Activated naive CD8-positive, alpha-beta T cell treated with anti-CD3 and anti-CD28 coated beads for 36 hours (primary cell): Measurements from ENCODE around the gene THAP10. TPM values are rescaled to one million over a fixed set of nuclear protein-coding genes. Genes with fewer than 3 reads are reported as not detected.
"Not testable (repeated sequence)": the region's sequence is repeated elsewhere in the genome, so short reads cannot be mapped to it uniquely, and the experiment has no call there.

Source experiments
- DNase-seq: peaks from one replicate; pipeline ENCODE4 v3.0.0; 2021
- H3K27ac Mint-ChIP-seq: one replicate; pipeline ENCODE4 v1.8.0; 2022; ENCODE audit warnings: mild to moderate bottlenecking, moderate library complexity, mixed read lengths
- H3K27me3 Mint-ChIP-seq: one replicate; pipeline ENCODE4 v1.8.0; 2022; ENCODE audit warnings: mild to moderate bottlenecking, mixed read lengths
- H3K36me3 Mint-ChIP-seq: one replicate; pipeline ENCODE4 v1.8.0; 2021; ENCODE audit warnings: mild to moderate bottlenecking, mixed read lengths
- H3K4me1 Mint-ChIP-seq: one replicate; pipeline ENCODE4 v1.8.0; 2021; ENCODE audit warnings: mixed read lengths
- H3K4me3 Mint-ChIP-seq: one replicate; pipeline ENCODE4 v1.8.0; 2022; ENCODE audit warnings: mild to moderate bottlenecking, moderate library complexity, mixed read lengths
- H3K9me3 Mint-ChIP-seq: one replicate; pipeline ENCODE4 v1.8.0; 2022; ENCODE audit warnings: mixed read lengths
- total RNA-seq, 2 experiments: library from RNA; stranded (reverse); gene quantifications; one replicate each; pipeline ENCODE4 v1.2.3, GENCODE V29; 2021

Gene THAP10
- total RNA-seq, 2 experiments from 2014 or later = 0.22 to 0.43 TPM

DNA sequence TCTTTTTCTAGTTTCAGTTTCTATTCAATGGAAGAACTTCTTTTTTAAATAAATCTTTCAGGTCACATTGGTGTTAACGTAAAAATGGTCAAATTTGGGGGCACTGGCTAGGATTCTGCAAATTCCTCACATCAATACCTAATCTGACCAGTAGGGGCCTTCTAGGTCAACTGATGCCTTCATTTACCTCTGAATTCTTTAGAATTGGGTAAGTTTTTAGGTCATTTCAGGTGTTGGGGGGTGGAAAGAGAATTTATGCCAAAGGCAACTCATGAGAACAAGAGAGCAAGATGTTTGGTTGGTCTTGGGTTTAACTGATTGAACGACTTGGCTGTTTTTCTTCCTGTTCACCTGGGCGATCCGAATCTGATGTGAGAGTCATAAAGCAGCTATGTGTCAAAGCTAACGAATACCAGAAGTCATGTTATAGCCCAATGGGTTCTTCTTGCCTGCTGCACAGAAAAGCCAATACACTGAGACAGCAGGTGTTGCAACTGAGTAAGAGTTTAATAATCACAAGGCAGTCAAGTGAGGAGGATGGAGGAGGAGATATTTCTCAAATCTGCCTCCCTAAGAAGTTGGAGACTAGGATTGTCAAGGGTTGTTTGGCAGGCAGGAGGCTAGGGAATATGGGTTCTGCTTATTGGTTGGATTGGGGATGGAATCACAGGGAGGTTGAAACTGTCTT, 15.7 kb upstream of the THAP10 start:
- H3K36me3 Mint-ChIP-seq = peaks cover 6% of the 10 kb centered on the region
- H3K4me3 Mint-ChIP-seq = no peak overlapping the region
- peaks cover 15% of the 10 kb centered on the region for H3K9me3 Mint-ChIP-seq
- H3K27ac Mint-ChIP-seq = no peak overlapping the region
- no peak for DNase-seq
- peaks cover 9% of the 10 kb centered on the region for H3K27me3 Mint-ChIP-seq
- no peaks in the 10 kb centered on the region for H3K4me1 Mint-ChIP-seq

GRCh38 chr15:70906842-70907241, 14.6 kb upstream of the THAP10 start:
- Mint-ChIP-seq H3K36me3 (peaks cover 6% of the 10 kb centered on the region), H3K4me1 (no peaks in the 10 kb centered on the region), H3K27me3 (peaks cover 9% of the 10 kb centered on the region), H3K27ac (no peak overlapping the region), H3K9me3 (peaks cover 15% of the 10 kb centered on the region), H3K4me3 (no peak overlapping the region)
- no peak for DNase-seq

DNA sequence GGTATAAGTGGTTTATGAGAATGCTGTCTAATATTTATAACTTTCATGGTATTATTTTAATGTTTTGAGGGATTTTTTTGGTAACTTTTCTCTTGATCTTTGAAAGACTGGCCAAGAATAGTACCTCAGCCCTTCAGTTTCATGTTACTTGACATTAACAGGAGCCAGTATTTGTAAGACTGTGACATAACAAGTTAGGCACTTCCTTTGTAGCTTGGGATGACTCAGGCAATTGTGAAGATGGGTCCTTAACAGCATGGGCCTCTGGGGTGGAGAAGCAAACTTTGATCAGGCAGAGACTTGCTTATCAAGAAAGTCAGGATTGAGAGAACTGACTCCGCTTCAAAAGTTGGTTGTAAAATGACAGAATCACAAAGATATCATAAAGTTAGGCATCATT, 9.9 kb upstream of the THAP10 start:
- no peak overlapping the region for H3K27ac Mint-ChIP-seq
- no peaks in the 10 kb centered on the region for H3K4me1 Mint-ChIP-seq
- peaks cover 35% of the 10 kb centered on the region for H3K27me3 Mint-ChIP-seq
- H3K4me3 Mint-ChIP-seq = no peak overlapping the region
- H3K36me3 Mint-ChIP-seq = no peaks in the 10 kb centered on the region
- H3K9me3 Mint-ChIP-seq = peaks cover 5% of the 10 kb centered on the region
- no peak for DNase-seq

DNA sequence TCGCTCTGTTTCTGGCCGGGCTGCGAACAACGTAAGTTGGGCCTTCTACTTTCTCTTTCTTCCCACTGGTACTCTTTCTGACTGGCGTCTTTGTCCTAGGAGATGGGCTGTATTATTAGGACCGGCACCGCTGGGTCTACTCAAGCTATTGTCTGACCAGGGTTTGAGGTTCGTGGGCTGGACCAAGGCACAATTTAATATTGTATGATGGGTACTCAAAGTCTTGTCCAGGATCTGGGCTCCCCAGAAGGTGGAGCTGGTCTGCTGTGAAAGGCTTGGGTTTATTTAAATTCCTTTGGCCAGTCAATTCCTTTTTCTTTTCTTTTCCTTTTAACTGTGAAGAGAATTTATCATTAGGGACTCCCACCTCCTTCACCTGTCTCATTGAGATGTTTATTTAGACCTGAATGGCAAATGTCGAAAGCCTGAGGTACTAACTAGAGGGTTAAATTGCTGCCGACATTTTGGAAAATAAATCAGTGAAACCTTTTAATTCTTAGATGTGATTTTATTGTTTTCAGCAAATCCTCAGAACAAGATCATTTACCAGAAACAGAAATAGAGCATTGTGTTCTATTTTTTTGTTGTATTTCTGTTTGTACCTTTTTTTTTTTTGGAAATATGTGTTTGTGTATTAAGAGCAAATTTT, 803 bp upstream of the THAP10 start:
- Mint-ChIP-seq H3K27me3 (peaks cover 82% of the 10 kb centered on the region), H3K27ac (no peak overlapping the region)
- peak; percentile 1 for DNase-seq

GRCh38 chr15:70882361-70882760, 9.9 kb downstream of the THAP10 start:
- no peak overlapping the region for H3K27ac Mint-ChIP-seq
- no peak overlapping the region for H3K4me3 Mint-ChIP-seq
- H3K4me1 Mint-ChIP-seq = no peaks in the 10 kb centered on the region
- H3K27me3 Mint-ChIP-seq = peaks cover 43% of the 10 kb centered on the region
- DNase-seq = no peak
- no peaks in the 10 kb centered on the region for H3K9me3 Mint-ChIP-seq
- no peaks in the 10 kb centered on the region for H3K36me3 Mint-ChIP-seq

More for the DNA sequence above, 803 bp upstream of the THAP10 start:
- H3K4me3 Mint-ChIP-seq = peak overlapping the region; percentile 87
- peaks cover 12% of the 10 kb centered on the region for H3K4me1 Mint-ChIP-seq
- H3K36me3 Mint-ChIP-seq = peaks cover 5% of the 10 kb centered on the region
- peaks cover 3% of the 10 kb centered on the region for H3K9me3 Mint-ChIP-seq

DNA sequence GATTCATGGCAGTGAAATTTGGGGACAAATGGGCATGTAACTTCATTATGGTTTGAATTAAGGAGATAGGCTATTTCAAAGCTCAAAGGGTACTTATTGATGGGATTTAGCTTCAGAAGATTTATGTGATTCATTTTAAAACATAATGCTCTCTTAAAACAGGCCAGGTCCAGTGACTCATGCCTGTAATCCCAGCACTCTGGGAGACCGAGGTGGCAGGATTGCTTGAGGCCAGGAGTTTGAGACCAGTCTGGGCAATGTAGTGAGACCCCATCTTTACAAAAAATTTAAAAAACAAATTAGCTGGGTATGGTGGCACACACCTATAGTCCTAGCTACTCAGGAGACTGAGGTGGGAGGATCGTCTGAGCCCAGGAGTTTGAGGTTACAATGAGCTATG, 11.5 kb downstream of the THAP10 start:
- no peaks in the 10 kb centered on the region for H3K9me3 Mint-ChIP-seq
- H3K27ac Mint-ChIP-seq = no peak overlapping the region
- no peak for DNase-seq
- H3K4me1 Mint-ChIP-seq = no peaks in the 10 kb centered on the region
- no peak overlapping the region for H3K4me3 Mint-ChIP-seq
- no peaks in the 10 kb centered on the region for H3K36me3 Mint-ChIP-seq
- H3K27me3 Mint-ChIP-seq = peaks cover 39% of the 10 kb centered on the region

DNA sequence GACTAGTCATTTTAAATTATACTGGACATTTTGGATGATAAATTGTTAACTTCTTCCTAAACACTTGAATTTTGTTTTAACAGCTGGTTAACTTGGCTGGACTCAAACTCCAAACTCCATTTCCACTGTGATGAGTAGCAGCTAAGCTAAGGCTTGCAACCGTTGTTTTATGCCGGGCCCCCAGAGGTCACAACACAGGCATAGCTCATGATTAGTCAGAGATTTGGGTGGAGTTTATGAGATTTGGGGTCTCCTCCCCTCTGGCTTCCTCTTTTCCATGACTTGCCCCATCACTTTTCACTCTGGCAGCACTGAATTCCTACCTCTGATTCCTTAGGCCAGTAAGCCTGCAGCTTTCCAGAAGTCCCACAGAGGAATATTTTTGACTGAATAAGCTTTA, 12.8 kb downstream of the THAP10 start:
- H3K4me3 Mint-ChIP-seq = no peak overlapping the region
- H3K4me1 Mint-ChIP-seq = no peaks in the 10 kb centered on the region
- no peaks in the 10 kb centered on the region for H3K9me3 Mint-ChIP-seq
- H3K27ac Mint-ChIP-seq = no peak overlapping the region
- no peak for DNase-seq
- peaks cover 45% of the 10 kb centered on the region for H3K27me3 Mint-ChIP-seq
- H3K36me3 Mint-ChIP-seq = no peaks in the 10 kb centered on the region

DNA sequence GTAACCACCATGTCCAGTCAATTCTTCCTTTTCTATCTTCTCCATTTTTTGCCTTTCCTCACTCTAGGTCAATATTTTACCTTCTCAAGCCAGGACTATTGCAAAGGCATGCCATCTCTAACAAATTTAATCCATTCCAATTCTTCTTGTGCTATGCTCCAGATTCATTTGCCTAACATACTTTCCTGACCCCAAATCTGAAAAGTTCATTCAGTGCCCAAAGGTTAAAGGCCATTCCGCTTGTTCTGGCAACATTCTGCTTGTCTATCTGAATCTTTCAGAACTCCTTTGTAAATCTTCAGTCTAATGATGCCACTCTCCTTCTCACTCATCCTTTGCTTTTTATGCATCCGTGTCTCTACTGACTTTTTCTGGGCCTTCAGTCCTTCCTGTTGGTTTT, 15.6 kb downstream of the THAP10 start:
- H3K27me3 Mint-ChIP-seq = peaks cover 42% of the 10 kb centered on the region
- no peaks in the 10 kb centered on the region for H3K4me1 Mint-ChIP-seq
- no peaks in the 10 kb centered on the region for H3K36me3 Mint-ChIP-seq
- no peak for DNase-seq
- no peaks in the 10 kb centered on the region for H3K9me3 Mint-ChIP-seq
- no peak overlapping the region for H3K4me3 Mint-ChIP-seq
- H3K27ac Mint-ChIP-seq = no peak overlapping the region

GRCh38 chr15:70876011-70876410, 16.2 kb downstream of the THAP10 start:
- no peak overlapping the region for H3K4me3 Mint-ChIP-seq
- no peak for DNase-seq
- H3K27ac Mint-ChIP-seq = no peak overlapping the region
- peaks cover 42% of the 10 kb centered on the region for H3K27me3 Mint-ChIP-seq
- H3K4me1 Mint-ChIP-seq = no peaks in the 10 kb centered on the region
- H3K36me3 Mint-ChIP-seq = no peaks in the 10 kb centered on the region
- H3K9me3 Mint-ChIP-seq = no peaks in the 10 kb centered on the region

GRCh38 chr15:70875001-70875782, 17.0 kb downstream of the THAP10 start:
- H3K36me3 Mint-ChIP-seq = no peaks in the 10 kb centered on the region
- peaks cover 37% of the 10 kb centered on the region for H3K27me3 Mint-ChIP-seq
- H3K4me3 Mint-ChIP-seq = no peak overlapping the region
- H3K4me1 Mint-ChIP-seq = no peaks in the 10 kb centered on the region
- H3K27ac Mint-ChIP-seq = no peak overlapping the region
- H3K9me3 Mint-ChIP-seq = no peaks in the 10 kb centered on the region
- DNase-seq = no peak

GRCh38 chr15:70873232-70874054, 18.8 kb downstream of the THAP10 start:
- no peaks in the 10 kb centered on the region for H3K4me1 Mint-ChIP-seq
- H3K9me3 Mint-ChIP-seq = no peaks in the 10 kb centered on the region
- DNase-seq = no peak
- peaks cover 31% of the 10 kb centered on the region for H3K27me3 Mint-ChIP-seq
- H3K36me3 Mint-ChIP-seq = no peaks in the 10 kb centered on the region
- no peak overlapping the region for H3K4me3 Mint-ChIP-seq
- no peak overlapping the region for H3K27ac Mint-ChIP-seq

DNA sequence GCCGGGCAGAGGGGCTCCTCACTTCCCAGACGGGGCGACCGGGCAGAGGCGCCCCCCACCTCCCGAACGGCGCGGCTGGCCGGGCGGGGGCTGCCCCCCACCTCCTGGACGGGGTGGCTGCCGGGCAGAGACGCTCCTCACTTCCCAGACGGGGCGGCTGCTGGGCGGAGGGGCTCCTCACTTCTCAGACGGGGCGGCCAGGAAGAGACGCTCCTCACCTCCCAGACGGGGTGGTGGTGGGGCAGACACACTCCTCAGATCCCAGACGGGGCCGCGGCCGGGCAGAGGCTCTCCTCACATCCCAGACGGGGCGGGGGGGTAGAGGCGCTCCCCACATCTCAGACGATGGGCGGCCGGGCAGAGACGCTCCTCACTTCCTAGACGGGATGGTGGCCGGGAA, 20.7 kb downstream of the THAP10 start:
- H3K4me3 Mint-ChIP-seq, H3K27ac Mint-ChIP-seq, H3K9me3 Mint-ChIP-seq, H3K4me1 Mint-ChIP-seq, H3K36me3 Mint-ChIP-seq, DNase-seq: not testable (repeated sequence)
- peaks cover 30% of the 10 kb centered on the region for H3K27me3 Mint-ChIP-seq

GRCh38 chr15:70870051-70870450, 22.2 kb downstream of the THAP10 start:
- Mint-ChIP-seq H3K4me1 (no peaks in the 10 kb centered on the region), H3K36me3 (no peaks in the 10 kb centered on the region), H3K9me3 (no peaks in the 10 kb centered on the region), H3K27me3 (peaks cover 21% of the 10 kb centered on the region), H3K27ac (no peak overlapping the region), H3K4me3 (no peak overlapping the region)
- no peak for DNase-seq

DNA sequence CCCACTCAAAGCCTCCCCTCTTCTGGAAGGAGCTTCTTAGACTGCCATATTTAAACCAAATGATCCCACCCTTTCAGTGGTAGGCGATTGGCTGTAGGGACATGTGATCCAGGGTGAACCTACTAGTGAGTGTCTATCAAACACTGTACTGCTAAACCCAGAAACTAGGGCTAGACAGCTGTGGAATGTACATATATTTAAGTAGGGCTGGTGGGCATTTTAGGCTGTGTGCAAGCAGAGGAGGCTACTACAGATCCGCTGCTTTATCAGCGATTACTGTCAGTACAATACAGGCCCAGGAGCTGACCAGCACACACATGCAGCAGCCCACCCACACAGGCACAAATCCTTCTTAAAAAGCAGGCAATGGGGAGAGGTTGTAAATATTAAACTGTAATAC, 22.9 kb downstream of the THAP10 start:
- no peak overlapping the region for H3K27ac Mint-ChIP-seq
- H3K4me3 Mint-ChIP-seq = no peak overlapping the region
- H3K27me3 Mint-ChIP-seq = peaks cover 15% of the 10 kb centered on the region
- H3K4me1 Mint-ChIP-seq = no peaks in the 10 kb centered on the region
- no peak for DNase-seq
- no peaks in the 10 kb centered on the region for H3K9me3 Mint-ChIP-seq
- H3K36me3 Mint-ChIP-seq = no peaks in the 10 kb centered on the region
